Measurements from ENCODE around the gene RPS6KC1. TPM values are rescaled to one million over a fixed set of nuclear protein-coding genes. Genes with fewer than 3 reads are reported as not detected.

The RPS6KC1 gene
- total and polyA plus RNA-seq, 9 of the 15 experiments (the other 6 are each of a cell fraction or from before 2014, with no cell fraction given) = 4.3 to 34.6 (median 20.9) TPM

DNA sequence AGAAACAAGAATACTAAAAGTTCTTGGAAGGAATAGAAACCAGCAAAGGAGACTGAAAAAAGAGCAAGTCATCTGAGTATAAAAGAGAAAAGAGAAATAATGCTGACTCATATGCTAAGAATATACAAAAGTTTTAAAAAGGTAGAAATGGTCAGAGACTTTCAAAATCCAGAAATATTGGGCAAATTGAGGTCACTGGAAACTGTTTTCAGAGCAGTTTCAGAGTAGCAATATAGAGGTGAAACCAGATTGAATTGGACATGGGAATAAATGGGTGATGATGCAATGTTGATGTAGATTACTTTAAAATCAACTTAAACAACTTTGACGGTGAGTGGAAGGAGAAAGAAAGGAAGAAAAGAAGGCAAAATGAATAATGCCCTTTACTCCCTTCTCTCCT, 1.8 kb upstream of the RPS6KC1 start (continued):
- TF ChIP-seq, protein P1, sequence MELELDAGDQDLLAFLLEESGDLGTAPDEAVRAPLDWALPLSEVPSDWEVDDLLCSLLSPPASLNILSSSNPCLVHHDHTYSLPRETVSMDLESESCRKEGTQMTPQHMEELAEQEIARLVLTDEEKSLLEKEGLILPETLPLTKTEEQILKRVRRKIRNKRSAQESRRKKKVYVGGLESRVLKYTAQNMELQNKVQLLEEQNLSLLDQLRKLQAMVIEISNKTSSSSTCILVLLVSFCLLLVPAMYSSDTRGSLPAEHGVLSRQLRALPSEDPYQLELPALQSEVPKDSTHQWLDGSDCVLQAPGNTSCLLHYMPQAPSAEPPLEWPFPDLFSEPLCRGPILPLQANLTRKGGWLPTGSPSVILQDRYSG (tag; conservative IDR thresholded peaks at IDR 0.05; ENCODE audit: low read depth) = 0 out of 2 replicates have a peak, but pooled peaks have one; percentile 35
- TF ChIP-seq HNRNPL (IDR thresholded peaks at IDR 0.05; ENCODE audit: low read depth, low read length) = no peak
- peak; percentile 26; the same call in 1 of the 2 replicates for TF ChIP-seq ZEB2 (IDR thresholded peaks at IDR 0.05)
- no peak for TF ChIP-seq CREM (IDR thresholded peaks at IDR 0.05; ENCODE audit: low read depth)
- TF ChIP-seq HDAC3 (IDR thresholded peaks at IDR 0.05; ENCODE audit: borderline replicate concordance, partially characterized antibody) = peak; percentile 44
- 0 out of 2 replicates have a peak, but pooled peaks have one; percentile 17 for TF ChIP-seq ZNF444 (CRISPR knock-in tag; IDR thresholded peaks at IDR 0.05)
- TF ChIP-seq, protein P2, sequence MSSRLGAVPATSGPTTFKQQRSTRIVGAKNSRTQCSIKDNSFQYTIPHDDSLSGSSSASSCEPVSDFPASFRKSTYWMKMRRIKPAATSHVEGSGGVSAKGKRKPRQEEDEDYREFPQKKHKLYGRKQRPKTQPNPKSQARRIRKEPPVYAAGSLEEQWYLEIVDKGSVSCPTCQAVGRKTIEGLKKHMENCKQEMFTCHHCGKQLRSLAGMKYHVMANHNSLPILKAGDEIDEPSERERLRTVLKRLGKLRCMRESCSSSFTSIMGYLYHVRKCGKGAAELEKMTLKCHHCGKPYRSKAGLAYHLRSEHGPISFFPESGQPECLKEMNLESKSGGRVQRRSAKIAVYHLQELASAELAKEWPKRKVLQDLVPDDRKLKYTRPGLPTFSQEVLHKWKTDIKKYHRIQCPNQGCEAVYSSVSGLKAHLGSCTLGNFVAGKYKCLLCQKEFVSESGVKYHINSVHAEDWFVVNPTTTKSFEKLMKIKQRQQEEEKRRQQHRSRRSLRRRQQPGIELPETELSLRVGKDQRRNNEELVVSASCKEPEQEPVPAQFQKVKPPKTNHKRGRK (tag; IDR thresholded peaks at IDR 0.05) = no peak; the same call in 1 of the 2 replicates
- peak; percentile 54; the same call in 1 of the 2 replicates for TF ChIP-seq JUND (IDR thresholded peaks at IDR 0.05; ENCODE audit: borderline replicate concordance, low read depth, low read length)
- TF ChIP-seq JUND (tag; IDR thresholded peaks at IDR 0.05; ENCODE audit: borderline replicate concordance, low read depth, low read length) = peak; percentile 70; the same call in 2 of the 3 replicates
- TF ChIP-seq HLTF (IDR thresholded peaks at IDR 0.05) = 0 out of 2 replicates have a peak, but pooled peaks have one; percentile 10
- TF ChIP-seq NFXL1 (CRISPR knock-in tag; IDR thresholded peaks at IDR 0.05) = 0 out of 2 replicates have a peak, but pooled peaks have one; percentile 16
- TF ChIP-seq HIVEP1 (CRISPR knock-in tag; IDR thresholded peaks at IDR 0.05) = no peak
- TF ChIP-seq ZNF668 (CRISPR knock-in tag; IDR thresholded peaks at IDR 0.05) = no peak
- no peak; the same call in 1 of the 2 replicates for TF ChIP-seq FOXJ2 (tag; IDR thresholded peaks at IDR 0.05)
- TF ChIP-seq, protein P3, sequence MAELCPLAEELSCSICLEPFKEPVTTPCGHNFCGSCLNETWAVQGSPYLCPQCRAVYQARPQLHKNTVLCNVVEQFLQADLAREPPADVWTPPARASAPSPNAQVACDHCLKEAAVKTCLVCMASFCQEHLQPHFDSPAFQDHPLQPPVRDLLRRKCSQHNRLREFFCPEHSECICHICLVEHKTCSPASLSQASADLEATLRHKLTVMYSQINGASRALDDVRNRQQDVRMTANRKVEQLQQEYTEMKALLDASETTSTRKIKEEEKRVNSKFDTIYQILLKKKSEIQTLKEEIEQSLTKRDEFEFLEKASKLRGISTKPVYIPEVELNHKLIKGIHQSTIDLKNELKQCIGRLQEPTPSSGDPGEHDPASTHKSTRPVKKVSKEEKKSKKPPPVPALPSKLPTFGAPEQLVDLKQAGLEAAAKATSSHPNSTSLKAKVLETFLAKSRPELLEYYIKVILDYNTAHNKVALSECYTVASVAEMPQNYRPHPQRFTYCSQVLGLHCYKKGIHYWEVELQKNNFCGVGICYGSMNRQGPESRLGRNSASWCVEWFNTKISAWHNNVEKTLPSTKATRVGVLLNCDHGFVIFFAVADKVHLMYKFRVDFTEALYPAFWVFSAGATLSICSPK (IDR thresholded peaks at IDR 0.05; ENCODE audit: borderline replicate concordance) = 0 out of 2 replicates have a peak, but pooled peaks have one; percentile 29
- no peak for TF ChIP-seq ZNF644 (tag; IDR thresholded peaks at IDR 0.05; ENCODE audit: low read depth)
- TF ChIP-seq, protein P4, sequence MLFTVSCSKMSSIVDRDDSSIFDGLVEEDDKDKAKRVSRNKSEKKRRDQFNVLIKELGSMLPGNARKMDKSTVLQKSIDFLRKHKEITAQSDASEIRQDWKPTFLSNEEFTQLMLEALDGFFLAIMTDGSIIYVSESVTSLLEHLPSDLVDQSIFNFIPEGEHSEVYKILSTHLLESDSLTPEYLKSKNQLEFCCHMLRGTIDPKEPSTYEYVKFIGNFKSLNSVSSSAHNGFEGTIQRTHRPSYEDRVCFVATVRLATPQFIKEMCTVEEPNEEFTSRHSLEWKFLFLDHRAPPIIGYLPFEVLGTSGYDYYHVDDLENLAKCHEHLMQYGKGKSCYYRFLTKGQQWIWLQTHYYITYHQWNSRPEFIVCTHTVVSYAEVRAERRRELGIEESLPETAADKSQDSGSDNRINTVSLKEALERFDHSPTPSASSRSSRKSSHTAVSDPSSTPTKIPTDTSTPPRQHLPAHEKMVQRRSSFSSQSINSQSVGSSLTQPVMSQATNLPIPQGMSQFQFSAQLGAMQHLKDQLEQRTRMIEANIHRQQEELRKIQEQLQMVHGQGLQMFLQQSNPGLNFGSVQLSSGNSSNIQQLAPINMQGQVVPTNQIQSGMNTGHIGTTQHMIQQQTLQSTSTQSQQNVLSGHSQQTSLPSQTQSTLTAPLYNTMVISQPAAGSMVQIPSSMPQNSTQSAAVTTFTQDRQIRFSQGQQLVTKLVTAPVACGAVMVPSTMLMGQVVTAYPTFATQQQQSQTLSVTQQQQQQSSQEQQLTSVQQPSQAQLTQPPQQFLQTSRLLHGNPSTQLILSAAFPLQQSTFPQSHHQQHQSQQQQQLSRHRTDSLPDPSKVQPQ (CRISPR knock-in tag; IDR thresholded peaks at IDR 0.05; ENCODE audit: borderline replicate concordance) = 0 out of 2 replicates have a peak, but pooled peaks have one; percentile 36

Data from K562 (cell line).